Stimulated activated memory B cell treated with anti-CD40 and anti-IgM and Interleukin-4, amounts not matched to agents 10 μg/mL and 1 μg/mL and 100 μg/mL, for 72 hours (primary cell): ENCODE measurements around the gene FSD1.
A peak's percentile ranks its signal among the peaks of the same experiment; 100 is the strongest.
"Not testable (repeated sequence)": the region's sequence is repeated elsewhere in the genome, so short reads cannot be mapped to it uniquely, and the experiment has no call there.

ENCODE experiments used
- ATAC-seq: fragments of 150-1000 bp; cut with Tn5 transposase; 2 replicates; pipeline ENCODE4 v1.10.0; 2021
- H3K27ac Mint-ChIP-seq: one replicate; pipeline ENCODE4 v1.8.0; 2022; ENCODE audit warnings: mild to moderate bottlenecking, mixed read lengths
- H3K27me3 Mint-ChIP-seq: one replicate; pipeline ENCODE4 v1.8.0; 2022; ENCODE audit warnings: mixed read lengths
- H3K36me3 Mint-ChIP-seq: one replicate; pipeline ENCODE4 v1.8.0; 2022; ENCODE audit warnings: mixed read lengths
- H3K4me1 Mint-ChIP-seq: one replicate; pipeline ENCODE4 v1.8.0; 2022; ENCODE audit warnings: mixed read lengths
- H3K4me3 Mint-ChIP-seq: one replicate; pipeline ENCODE4 v1.8.0; 2022; ENCODE audit warnings: mild to moderate bottlenecking, moderate library complexity, mixed read lengths
- H3K9me3 Mint-ChIP-seq: one replicate; pipeline ENCODE4 v1.8.0; 2022; ENCODE audit warnings: mixed read lengths

FSD1 gene

DNA sequence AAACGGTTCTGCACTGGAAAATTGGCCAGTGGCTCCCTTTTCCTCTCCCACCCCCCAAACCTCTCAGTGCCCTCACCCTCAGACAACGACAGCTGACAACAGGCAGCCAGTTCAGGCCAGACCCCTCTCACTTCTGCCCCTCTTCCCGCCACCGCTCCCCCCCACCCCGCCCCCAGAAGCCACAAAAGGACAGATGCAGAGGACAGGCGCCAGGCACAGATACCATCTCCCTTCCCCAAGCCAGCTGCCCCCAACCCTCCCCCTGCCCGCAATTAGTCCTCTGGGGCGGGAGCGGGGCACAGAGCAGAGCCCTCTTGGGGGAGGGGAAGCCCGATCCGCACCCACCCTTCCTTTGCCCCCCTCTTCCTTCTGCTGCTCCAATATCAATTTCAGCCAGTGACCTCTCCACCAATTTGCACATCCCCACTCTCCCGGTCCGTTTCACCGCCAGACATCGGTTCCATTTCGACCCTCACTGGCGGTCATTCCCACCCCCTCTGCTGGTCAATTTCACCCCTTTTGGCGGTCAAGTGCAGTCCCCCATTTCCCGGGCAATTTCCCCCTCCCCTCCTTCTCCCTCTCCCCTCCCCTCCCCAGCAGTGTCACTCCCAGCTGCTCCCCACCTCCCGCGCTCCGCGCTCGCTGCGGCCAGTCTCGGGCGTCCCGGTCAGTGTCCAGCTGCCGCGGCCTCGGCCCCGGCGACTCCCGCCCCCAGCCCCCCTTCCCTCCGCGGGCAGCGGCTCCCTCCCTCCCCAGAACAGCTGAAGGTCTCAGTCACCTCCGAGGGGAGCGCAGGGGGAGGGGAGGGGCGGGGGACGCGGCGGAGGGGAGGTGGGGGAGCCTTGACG, 25.8 kb upstream of the FSD1 start, which contains the start of gene SHD:
SHD (plus strand) TSS at position 848 of the 848 bp plus-strand sequence. CDS start 798 bp downstream, outside the sequence.
- Mint-ChIP-seq H3K9me3 (no peaks in the 10 kb centered on the region), H3K36me3 (no peaks in the 10 kb centered on the region), H3K27me3 (peaks cover 55% of the 10 kb centered on the region), H3K4me3 (peak within 1 kb of the TSS; percentile 63), H3K4me1 (peaks cover 6% of the 10 kb centered on the region), H3K27ac (no peak within 1 kb of the TSS)
- no peak for ATAC-seq

DNA sequence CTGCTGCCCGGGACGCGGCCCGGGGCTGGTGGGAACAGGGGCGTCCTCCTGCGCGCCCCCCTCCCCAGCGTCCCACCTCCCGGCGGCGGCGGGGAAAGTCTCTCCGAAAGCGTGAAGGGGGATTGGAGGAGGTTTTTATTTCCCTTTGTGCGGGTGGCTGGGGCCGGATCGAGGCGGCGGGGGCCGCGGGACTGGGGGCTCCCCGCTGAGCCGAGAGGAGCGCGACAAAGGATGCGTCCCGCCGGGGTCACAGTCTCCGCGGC, 25.2 kb upstream of the FSD1 start:
- Mint-ChIP-seq H3K4me1 (peaks cover 6% of the 10 kb centered on the region), H3K36me3 (no peaks in the 10 kb centered on the region), H3K4me3 (no peak overlapping the region), H3K27me3 (peaks cover 56% of the 10 kb centered on the region), H3K9me3 (no peaks in the 10 kb centered on the region), H3K27ac (no peak overlapping the region)
- no peak for ATAC-seq

DNA sequence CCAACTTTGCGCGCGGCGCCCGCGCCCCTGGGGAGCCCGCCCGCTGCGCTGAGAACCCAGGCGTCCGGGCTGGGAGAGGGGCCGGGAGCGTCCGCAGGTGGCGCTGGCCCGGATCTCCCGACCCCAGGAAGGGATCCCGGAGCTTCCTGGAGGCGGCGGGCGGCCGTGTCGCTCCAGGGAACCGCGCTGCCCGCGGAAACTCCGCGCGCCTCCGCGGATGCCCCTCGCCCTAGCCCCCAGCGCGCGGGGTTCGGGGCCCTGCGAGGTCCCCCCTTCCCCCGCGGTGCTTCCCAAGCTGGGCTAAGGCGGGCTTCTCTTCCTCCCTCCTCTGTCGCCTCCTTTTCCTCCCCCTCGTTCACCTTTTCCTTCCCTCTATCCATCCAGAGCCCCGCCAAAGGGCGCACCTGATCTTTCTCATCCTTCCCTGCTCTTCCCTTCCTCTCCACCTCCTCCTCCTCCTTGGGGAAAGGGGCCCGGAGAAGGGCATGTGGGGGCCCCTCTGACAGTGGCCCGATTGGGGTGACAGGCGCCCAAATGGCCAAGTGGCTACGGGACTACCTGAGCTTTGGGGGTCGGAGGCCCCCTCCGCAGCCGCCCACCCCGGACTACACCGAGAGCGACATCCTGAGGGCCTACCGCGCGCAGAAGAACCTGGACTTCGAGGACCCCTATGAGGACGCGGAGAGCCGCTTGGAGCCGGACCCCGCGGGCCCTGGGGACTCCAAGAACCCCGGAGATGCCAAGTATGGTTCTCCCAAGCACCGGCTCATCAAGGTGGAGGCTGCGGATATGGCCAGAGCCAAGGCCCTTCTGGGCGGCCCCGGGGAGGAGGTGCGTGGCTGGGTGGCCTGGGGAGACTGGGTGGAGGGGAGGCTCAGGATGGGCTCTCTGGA, 24.6 kb upstream of the FSD1 start:
- peak; percentile 54 for ATAC-seq
- Mint-ChIP-seq H3K36me3 (no peaks in the 10 kb centered on the region), H3K27ac (no peak overlapping the region), H3K4me3 (peak overlapping the region; percentile 63), H3K9me3 (no peaks in the 10 kb centered on the region), H3K27me3 (peaks cover 61% of the 10 kb centered on the region), H3K4me1 (peaks cover 12% of the 10 kb centered on the region)

DNA sequence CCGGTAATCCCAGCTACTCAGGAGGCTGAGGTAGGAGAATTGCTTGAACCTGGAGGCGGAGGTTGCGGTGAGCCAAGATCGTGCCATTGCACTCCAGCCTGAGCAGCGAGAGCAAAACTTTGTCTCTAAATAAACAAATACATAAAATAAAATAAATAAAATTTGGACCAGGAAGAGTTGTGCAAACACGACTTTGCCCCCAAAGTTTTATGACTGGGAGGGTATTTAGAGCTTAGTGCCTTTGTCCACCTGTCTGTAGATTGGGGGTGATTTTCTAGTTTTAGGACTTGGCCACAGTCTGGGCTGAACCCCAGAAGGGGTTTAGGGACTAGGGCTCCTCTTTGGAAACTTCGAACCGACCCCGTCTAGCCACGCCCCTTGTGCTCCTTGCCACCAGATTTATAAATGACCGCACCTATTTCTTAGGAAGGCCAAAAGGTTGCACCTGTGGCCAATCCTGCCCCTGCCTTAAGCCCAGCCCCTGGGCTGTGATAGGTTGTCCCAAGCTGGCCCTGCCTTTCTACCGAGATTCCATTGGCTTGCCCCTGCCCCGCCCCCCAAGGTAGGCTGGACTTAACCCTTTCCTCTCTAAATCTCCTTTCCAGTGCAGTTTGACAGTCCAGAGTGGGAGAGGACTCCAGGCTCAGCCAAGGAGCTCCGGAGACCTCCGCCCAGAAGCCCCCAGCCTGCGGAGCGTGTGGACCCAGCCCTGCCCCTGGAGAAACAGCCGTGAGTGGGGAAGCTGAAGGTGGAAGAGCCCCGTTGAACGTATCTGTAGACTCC, 20.0 kb upstream of the FSD1 start:
- Mint-ChIP-seq H3K9me3 (no peaks in the 10 kb centered on the region), H3K27me3 (peaks cover 77% of the 10 kb centered on the region), H3K36me3 (no peaks in the 10 kb centered on the region), H3K27ac (no peak overlapping the region), H3K4me1 (peaks cover 12% of the 10 kb centered on the region), H3K4me3 (no peak overlapping the region)
- peak; percentile 53 for ATAC-seq

DNA sequence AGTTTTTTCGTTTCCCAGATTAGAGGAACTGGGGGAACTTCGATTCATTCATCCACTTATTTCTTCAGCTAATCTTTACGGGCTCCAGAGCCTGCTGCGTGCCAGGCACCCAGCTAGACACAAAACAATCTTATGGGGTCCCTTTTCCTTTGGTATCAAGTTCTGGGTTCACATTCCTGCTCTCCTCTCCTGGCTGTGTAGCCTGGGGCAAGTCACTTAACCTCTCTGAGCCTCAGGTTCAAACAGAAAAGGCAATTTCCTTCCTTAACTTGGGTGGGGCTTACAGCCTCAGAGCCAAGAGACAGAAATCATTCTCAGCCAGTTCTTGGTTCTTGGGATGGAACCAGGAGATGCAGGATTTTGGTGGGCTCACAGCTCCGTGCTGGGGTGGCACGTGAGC, 19.4 kb upstream of the FSD1 start:
- Mint-ChIP-seq H3K27me3 (peaks cover 70% of the 10 kb centered on the region), H3K4me1 (peaks cover 8% of the 10 kb centered on the region), H3K4me3 (no peak overlapping the region), H3K9me3 (no peaks in the 10 kb centered on the region), H3K36me3 (no peaks in the 10 kb centered on the region), H3K27ac (no peak overlapping the region)
- no peak for ATAC-seq

DNA sequence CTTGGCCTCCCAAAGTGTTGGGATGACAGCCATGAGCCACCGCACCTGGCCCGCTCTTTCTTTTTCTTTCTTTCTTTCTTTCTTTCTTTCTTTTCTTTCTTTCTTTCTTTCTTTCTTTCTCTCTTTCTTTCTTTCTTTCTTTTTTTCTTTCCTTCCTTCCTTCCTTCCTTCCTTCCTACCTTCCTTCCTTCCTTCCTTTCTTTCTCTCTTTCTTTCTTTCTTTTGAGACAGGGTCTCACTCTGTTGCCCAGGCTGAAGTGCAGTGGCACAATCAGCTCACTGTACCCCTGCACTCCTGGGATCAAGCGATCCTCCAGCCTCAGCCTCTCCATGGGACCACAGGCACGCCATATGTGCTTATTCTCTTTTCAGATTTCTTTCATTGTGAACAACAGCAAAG, 18.3 kb upstream of the FSD1 start:
- not testable (repeated sequence) for H3K27ac Mint-ChIP-seq, H3K9me3 Mint-ChIP-seq

DNA sequence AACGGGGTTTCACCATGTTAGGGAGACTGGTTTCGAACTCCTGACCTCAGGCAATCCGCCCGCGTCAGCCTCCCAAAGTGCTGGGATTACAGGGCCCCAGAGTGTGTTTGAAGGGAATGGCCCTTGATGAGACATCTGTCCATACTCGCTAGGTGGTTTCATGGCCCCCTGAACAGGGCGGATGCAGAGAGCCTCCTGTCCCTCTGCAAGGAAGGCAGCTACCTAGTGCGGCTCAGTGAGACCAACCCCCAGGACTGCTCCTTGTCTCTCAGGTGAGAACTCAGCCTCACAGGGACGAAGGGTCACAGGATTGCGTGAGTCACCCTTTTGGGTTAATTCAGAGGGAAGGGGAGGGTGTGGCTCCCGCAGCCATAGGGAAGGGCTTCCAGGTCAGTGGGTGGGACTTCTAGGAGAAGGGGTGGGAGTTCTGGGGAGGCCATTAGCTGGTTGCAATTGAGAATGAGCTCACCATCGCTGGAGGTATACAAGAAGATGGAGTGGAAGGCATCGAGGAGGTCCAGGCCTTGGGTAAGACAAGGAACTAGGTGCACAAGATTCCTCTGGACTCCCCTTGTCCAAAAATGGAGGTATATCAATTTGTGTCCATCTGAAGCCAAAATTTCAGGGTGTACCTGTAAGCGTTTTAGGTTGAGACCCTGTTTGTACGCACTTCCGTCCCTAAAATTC, 16.2 kb upstream of the FSD1 start:
- H3K27me3 Mint-ChIP-seq = peaks cover 39% of the 10 kb centered on the region
- no peak overlapping the region for H3K27ac Mint-ChIP-seq
- peaks cover 6% of the 10 kb centered on the region for H3K4me1 Mint-ChIP-seq
- no peaks in the 10 kb centered on the region for H3K9me3 Mint-ChIP-seq
- no peaks in the 10 kb centered on the region for H3K36me3 Mint-ChIP-seq
- no peak overlapping the region for H3K4me3 Mint-ChIP-seq
- no peak for ATAC-seq

More for the DNA sequence above, 18.3 kb upstream of the FSD1 start:
- not testable (repeated sequence) for H3K4me1 Mint-ChIP-seq, H3K36me3 Mint-ChIP-seq, ATAC-seq, H3K4me3 Mint-ChIP-seq
- H3K27me3 Mint-ChIP-seq = peaks cover 59% of the 10 kb centered on the region

DNA sequence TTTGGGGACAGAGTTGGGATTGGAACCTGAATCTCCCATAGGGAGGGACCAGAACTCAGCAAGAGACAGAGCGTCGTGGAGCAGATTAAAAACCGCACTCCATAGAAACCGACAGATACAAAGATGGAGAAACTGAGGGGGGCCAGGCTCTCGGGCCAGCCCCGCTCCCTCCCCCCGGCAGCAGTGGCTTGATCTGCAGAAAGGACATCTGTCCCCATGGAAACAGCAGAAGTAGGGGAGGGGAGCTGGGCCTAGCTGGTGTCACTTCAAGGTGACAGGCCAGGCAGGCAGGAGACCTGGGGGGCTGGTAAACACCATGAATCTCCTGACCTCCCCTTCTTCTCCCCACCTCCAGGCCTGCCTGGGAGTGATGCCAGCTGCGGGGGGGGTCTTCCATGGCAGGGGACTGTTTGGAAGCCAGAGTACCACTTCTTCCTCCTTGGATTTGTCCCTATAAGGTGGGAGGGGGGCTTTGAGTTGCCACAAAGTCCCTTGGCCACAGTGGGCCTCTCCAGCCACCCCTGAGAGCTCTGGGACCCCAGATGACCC, 13.1 kb upstream of the FSD1 start:
- no peak overlapping the region for H3K4me3 Mint-ChIP-seq
- H3K27me3 Mint-ChIP-seq = peaks cover 43% of the 10 kb centered on the region
- no peak overlapping the region for H3K27ac Mint-ChIP-seq
- no peak for ATAC-seq
- no peaks in the 10 kb centered on the region for H3K4me1 Mint-ChIP-seq
- H3K36me3 Mint-ChIP-seq = no peaks in the 10 kb centered on the region
- H3K9me3 Mint-ChIP-seq = no peaks in the 10 kb centered on the region

DNA sequence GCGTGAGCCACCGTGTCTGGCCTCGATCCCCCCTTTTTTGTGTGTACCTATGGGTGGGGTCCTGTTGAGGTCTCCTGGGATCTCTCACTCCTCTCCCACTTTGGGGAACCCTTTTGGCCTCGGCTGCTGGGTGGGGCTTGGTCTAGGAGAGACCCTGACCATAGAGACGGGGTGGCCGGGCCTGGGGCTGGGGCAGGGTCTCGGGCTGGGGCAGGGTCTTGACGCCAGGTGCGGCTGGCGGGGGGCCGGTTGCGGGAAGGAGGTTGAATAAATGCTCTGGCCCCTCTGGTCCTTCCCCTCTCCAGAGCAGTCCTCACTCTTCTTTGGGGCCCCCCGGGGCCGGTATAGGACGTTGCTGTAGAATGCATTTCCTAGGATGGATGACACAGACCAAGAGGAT, 11.9 kb upstream of the FSD1 start:
- no peak for ATAC-seq
- H3K27me3 Mint-ChIP-seq = peaks cover 38% of the 10 kb centered on the region

DNA sequence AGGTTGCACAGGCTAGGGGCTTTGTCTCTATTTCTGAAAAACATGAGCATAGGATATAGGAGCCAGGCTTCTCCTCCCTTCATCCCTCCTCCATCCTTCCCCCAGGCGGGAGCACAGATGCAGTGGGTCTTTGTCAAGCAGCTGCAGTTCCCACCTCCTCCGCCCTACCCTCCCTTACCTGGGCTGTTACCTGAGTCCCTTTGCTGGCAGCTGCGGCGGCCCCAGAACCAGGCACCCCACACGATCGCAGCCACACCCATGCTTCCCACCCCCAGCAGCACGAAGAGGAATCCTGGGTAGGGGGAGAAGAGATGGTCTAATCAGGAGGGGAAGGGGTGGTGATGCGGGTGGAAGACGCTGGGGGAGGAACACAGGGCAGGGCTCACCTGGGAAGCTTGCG, 10.0 kb upstream of the FSD1 start:
- Mint-ChIP-seq H3K27me3 (peaks cover 26% of the 10 kb centered on the region), H3K9me3 (no peaks in the 10 kb centered on the region), H3K4me1 (peaks cover 5% of the 10 kb centered on the region), H3K27ac (no peak overlapping the region), H3K4me3 (no peak overlapping the region), H3K36me3 (no peaks in the 10 kb centered on the region)
- ATAC-seq = no peak

More for the DNA sequence above, 11.9 kb upstream of the FSD1 start:
- Mint-ChIP-seq H3K9me3 (no peaks in the 10 kb centered on the region), H3K4me3 (no peak overlapping the region), H3K27ac (no peak overlapping the region), H3K4me1 (peaks cover 5% of the 10 kb centered on the region), H3K36me3 (no peaks in the 10 kb centered on the region)

DNA sequence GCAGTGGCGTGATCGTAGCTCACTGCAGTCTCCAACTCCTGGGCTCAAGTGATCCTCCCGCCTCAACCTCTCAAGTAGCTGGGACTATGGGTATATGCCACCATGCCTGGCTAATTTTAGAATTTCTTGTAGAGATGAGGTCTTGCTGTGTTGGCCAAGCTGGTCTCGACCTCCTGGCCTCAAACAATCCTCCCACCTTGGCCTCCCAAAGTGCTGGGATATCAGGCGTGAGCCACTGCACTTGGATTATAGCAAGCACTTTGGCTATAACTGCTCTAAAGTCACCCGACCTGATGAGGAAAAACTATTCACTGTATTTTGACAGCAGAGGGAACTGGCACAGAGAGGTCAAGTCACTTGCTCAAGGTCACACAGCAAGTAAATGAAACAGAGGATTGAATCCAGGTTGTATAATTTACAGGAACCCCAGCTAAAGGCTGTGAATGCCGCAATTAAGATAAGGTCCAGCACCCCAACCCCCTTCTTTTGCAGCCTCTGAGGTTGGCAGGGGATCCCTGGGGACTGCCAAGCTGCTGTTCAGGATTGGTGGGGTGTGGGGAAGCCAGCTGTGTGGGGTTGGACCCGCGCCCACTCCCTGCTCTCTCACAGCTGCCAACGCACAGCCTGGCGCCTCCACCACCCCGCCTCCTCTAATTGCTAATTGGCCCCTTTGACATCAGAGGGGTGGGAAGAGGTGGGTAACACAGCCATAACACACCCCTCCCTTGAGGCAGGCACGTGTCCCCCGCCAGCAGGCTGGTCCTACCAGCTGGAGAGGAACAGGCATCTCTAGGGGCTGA, 8.2 kb upstream of the FSD1 start:
- Mint-ChIP-seq H3K27ac (no peak overlapping the region), H3K4me3 (no peak overlapping the region), H3K4me1 (peaks cover 5% of the 10 kb centered on the region), H3K9me3 (no peaks in the 10 kb centered on the region), H3K27me3 (peaks cover 37% of the 10 kb centered on the region), H3K36me3 (no peaks in the 10 kb centered on the region)
- no peak for ATAC-seq

DNA sequence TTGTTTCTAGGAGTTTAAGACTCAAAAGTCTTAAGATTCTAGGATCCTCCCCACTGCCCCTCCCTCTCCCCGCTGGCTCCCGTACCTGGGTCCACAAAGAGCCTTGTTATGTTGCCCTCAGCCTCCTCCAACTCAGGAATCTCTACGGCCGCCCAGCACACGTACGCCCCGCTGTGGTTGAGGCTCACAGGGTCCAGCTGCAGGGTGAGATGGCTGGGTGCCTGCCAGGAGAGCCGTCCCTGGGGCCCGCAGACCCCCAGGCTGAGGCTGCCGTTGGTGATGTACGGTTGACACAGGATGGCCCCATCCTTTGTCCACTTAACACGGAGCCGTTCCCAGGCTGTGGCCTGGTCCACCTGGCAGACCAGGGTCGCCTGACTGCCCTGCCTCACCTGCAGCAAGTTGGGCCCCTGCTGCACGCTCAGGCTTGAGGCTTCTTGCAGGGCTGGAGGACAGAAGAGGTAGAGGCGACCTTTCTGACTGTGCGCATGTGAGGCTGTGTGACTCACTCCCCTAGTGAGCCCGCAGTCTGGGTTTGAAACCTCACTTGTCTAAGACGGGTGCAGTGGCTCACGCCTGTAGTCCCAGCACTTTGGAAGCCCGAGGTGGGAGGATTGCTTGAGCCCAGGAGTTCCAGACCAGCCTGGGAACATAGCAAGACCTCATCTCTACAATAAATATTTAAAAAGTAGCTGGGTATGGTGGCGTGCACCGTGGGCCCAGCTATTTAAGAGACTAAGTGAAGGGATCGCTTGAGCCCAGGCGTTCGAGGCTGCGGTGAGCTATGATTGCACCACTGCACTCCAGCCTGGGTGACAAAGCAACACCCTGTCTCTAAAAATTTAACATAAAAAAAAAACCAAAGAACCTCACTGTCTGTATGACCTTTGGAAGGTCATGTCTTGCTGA, 6.2 kb upstream of the FSD1 start:
- Mint-ChIP-seq H3K9me3 (no peaks in the 10 kb centered on the region), H3K36me3 (no peaks in the 10 kb centered on the region), H3K27ac (no peak overlapping the region), H3K27me3 (peaks cover 45% of the 10 kb centered on the region), H3K4me1 (peaks cover 5% of the 10 kb centered on the region), H3K4me3 (no peak overlapping the region)
- no peak for ATAC-seq
